PC-3 (cell line): ENCODE results near the gene APOBEC2. TPM values are rescaled to one million over a fixed set of nuclear protein-coding genes. Genes with fewer than 3 reads are reported as not detected.
A peak's percentile ranks its signal among the peaks of the same experiment; 100 is the strongest.

Experiments
- ATAC-seq: fragments of 200-7000 bp; cut with Tn5 transposase; 2 replicates; pipeline ENCODE4 v1.9.1; 2020; ENCODE audit warnings: mild to moderate bottlenecking, moderate library complexity
- BruUV-seq: library from RNA; stranded (reverse); fragments of 400-500 nt; replicated peaks from 2 replicates; lab custom pipeline; 2021; lab: Mats Ljungman, UMichigan
- CTCF ChIA-PET: fragments of 300-600 bp; sonication (Branson Sonifier 250); formaldehyde crosslinking; loops from one replicate; lab custom pipeline; 2022; ENCODE audit warnings: antibody characterized with exemption; lab: Charles Lee
- POLR2A ChIA-PET: fragments of 300-600 bp; sonication (Branson Sonifier 250); formaldehyde crosslinking; loops from one replicate; lab custom pipeline; 2022; ENCODE audit warnings: antibody characterized with exemption; ENCODE audit not compliant: unreplicated experiment; lab: Charles Lee
- DNase-seq: peaks from one replicate; pipeline ENCODE4 v3.0.0-alpha.2; 2015
- H2AFZ ChIP-seq: fragments of 300-600 bp; sonication (generic); 2 replicates; pipeline ENCODE4 v1.6.0; 2016; ENCODE audit warnings: antibody characterized with exemption, low read length
- H3F3A ChIP-seq: fragments of 300-600 bp; sonication (generic); one replicate; pipeline ENCODE4 v1.6.0; 2017; ENCODE audit warnings: antibody characterized with exemption, low read length, control low read depth, mild to moderate bottlenecking; ENCODE audit not compliant: unreplicated experiment
- H3K27ac ChIP-seq: fragments of 300-600 bp; sonication (generic); 2 replicates; pipeline ENCODE4 v1.5.1; 2016; ENCODE audit warnings: mild to moderate bottlenecking, low read length
- H3K27me3 ChIP-seq: fragments of 300-600 bp; sonication (generic); 2 replicates; pipeline ENCODE4 v1.6.1; 2016; ENCODE audit warnings: low read length, mixed read lengths
- H3K36me3 ChIP-seq: fragments of 300-600 bp; sonication (generic); 2 replicates; pipeline ENCODE4 v1.6.1; 2016; ENCODE audit warnings: low read depth, mixed run types, low read length, mixed read lengths
- H3K4me1 ChIP-seq: fragments of 300-600 bp; sonication (generic); 2 replicates; pipeline ENCODE4 v1.5.1; 2016; ENCODE audit warnings: low read length; ENCODE audit not compliant: insufficient read depth
- H3K4me2 ChIP-seq: fragments of 300-600 bp; sonication (generic); 2 replicates; pipeline ENCODE4 v1.6.0; 2016; ENCODE audit warnings: low read length
- H3K4me3 ChIP-seq: fragments of 300-600 bp; sonication (generic); 2 replicates; pipeline ENCODE4 v1.5.1; 2016; ENCODE audit warnings: mild to moderate bottlenecking, low read length, mixed read lengths
- H3K79me2 ChIP-seq: fragments of 300-600 bp; sonication (generic); 2 replicates; pipeline ENCODE4 v1.6.1; 2017; ENCODE audit warnings: low read length, mixed read lengths
- H3K9ac ChIP-seq: fragments of 300-600 bp; sonication (generic); 2 replicates; pipeline ENCODE4 v1.6.0; 2016; ENCODE audit warnings: mild to moderate bottlenecking, low read length
- H3K9me2 ChIP-seq: fragments of 300-600 bp; sonication (generic); replicated peaks from 2 replicates; pipeline ENCODE4 v1.6.1; 2016; ENCODE audit warnings: mixed run types, low read length, mixed read lengths
- H3K9me3 ChIP-seq: fragments of 300-600 bp; sonication (generic); 2 replicates; pipeline ENCODE4 v1.6.1; 2016; ENCODE audit warnings: low read length, mixed read lengths
- H4K20me1 ChIP-seq: fragments of 300-600 bp; sonication (generic); 2 replicates; pipeline ENCODE4 v1.6.1; 2016; ENCODE audit warnings: low read length, mixed read lengths
- CTCF ChIP-seq: fragments of 300-600 bp; sonication (generic); conservative IDR thresholded peaks from 2 replicates; pipeline ENCODE4 v1.5.1; 2017; ENCODE audit warnings: antibody characterized with exemption, low read depth, mild to moderate bottlenecking, low read length
- EZH2 ChIP-seq: fragments of 300-600 bp; sonication (generic); IDR thresholded peaks from one replicate; pipeline ENCODE4 v1.6.1; 2017; ENCODE audit warnings: antibody characterized with exemption, mild to moderate bottlenecking, low read length; ENCODE audit not compliant: unreplicated experiment
- EZH2phosphoT487 ChIP-seq: fragments of 300-600 bp; sonication (generic); IDR thresholded peaks from 2 replicates; pipeline ENCODE4 v1.6.1; 2018; ENCODE audit warnings: mild to moderate bottlenecking, antibody characterized with exemption, low read length, borderline replicate concordance
- intact Hi-C: fragments of 100-400 bp; cut with micrococcal nuclease; formaldehyde crosslinking; loops from 2 replicates; pipeline ENCODE4 v1.9.0; 2023
- total RNA-seq: library from RNA; depleted of rRNA; stranded (reverse); fragments of >200 nt; gene quantifications from 2 replicates; pipeline ENCODE4 v1.2.3, GENCODE V29; 2014

The APOBEC2 gene
- total RNA-seq, 1 experiment from 2014 or later = not detected

GRCh38 chr6:41027799-41028560 is 25.0 kb upstream of the APOBEC2 start:
- DNase-seq = peak; percentile 87
- POLR2A ChIA-PET = interaction anchor here (0.6 to 1.0 kb wide), 3 partner anchors 44 to 230 kb away, joined by 3 to 7 read pairs (median 3); partner anchors contain the start of genes NFYA and OARD1
- H3K27ac ChIP-seq = peak overlapping the region; percentile 31; the same call in 1 of the 2 replicates

GRCh38 chr6:41028561-41029412 is 24.2 kb upstream of the APOBEC2 start:
- peaks cover 20% of the 10 kb centered on the region for H3K4me1 ChIP-seq
- H3K36me3 ChIP-seq = no peaks in the 10 kb centered on the region
- CTCF ChIA-PET = interaction anchor here (1.2 to 1.7 kb wide), 2 partner anchors 32 to 134 kb away, joined by 7 to 13 read pairs; no protein-coding TSS in a partner anchor
- H3F3A ChIP-seq = no peaks in the 10 kb centered on the region
- DNase-seq = peak; percentile 28
- peak overlapping the region; percentile 31; the same call in 1 of the 2 replicates for H3K27ac ChIP-seq
- H3K27me3 ChIP-seq = no peaks in the 10 kb centered on the region
- no peaks in the 10 kb centered on the region for H3K9me3 ChIP-seq
- TSS peak; percentile 46 for BruUV-seq
- H3K9me2 ChIP-seq = no peaks in the 10 kb centered on the region
- ATAC-seq = peak; percentile 56
- POLR2A ChIA-PET = interaction anchor here (0.5 to 1.0 kb wide), 2 partner anchors 44 kb away, joined by 3 read pairs; partner anchors contain the start of genes NFYA and OARD1
- peak overlapping the region; percentile 77 for H3K9ac ChIP-seq
- intact Hi-C loops = loop anchor here (1.0 to 2.0 kb wide), 3 partner anchors 22 to 133 kb away; no protein-coding TSS in a partner anchor
- H4K20me1 ChIP-seq = no peaks in the 10 kb centered on the region
- H2AFZ ChIP-seq = peak overlapping the region; percentile 98
- peak overlapping the region; percentile 69 for H3K4me3 ChIP-seq
- no peak for TF ChIP-seq EZH2phosphoT487
- no peak for TF ChIP-seq EZH2
- TF ChIP-seq CTCF = no peak
- 0 out of 2 replicates have a peak, but pooled peaks cover 5% of the 10 kb centered on the region for H3K79me2 ChIP-seq
- H3K4me2 ChIP-seq = peak overlapping the region; percentile 87

More at GRCh38 chr6:41027799-41028560, 25.0 kb upstream of the APOBEC2 start:
- no peaks in the 10 kb centered on the region for H3K9me3 ChIP-seq
- H3F3A ChIP-seq = no peaks in the 10 kb centered on the region
- peak; percentile 84 for ATAC-seq
- TF ChIP-seq EZH2 (no peak), EZH2phosphoT487 (no peak), CTCF (peak; percentile 98)
- H2AFZ ChIP-seq = peak overlapping the region; percentile 98
- intact Hi-C loops = loop anchor here (1.0 to 2.0 kb wide), 3 partner anchors 22 to 133 kb away; no protein-coding TSS in a partner anchor
- no peaks in the 10 kb centered on the region for H3K36me3 ChIP-seq
- peak overlapping the region; percentile 77 for H3K9ac ChIP-seq
- BruUV-seq = no TSS peak
- peaks cover 28% of the 10 kb centered on the region for H3K4me1 ChIP-seq
- no peaks in the 10 kb centered on the region for H3K9me2 ChIP-seq
- 0 out of 2 replicates have a peak, but pooled peaks cover 5% of the 10 kb centered on the region for H3K79me2 ChIP-seq
- peak overlapping the region; percentile 69 for H3K4me3 ChIP-seq
- H3K27me3 ChIP-seq = no peaks in the 10 kb centered on the region
- H3K4me2 ChIP-seq = peak overlapping the region; percentile 87
- no peaks in the 10 kb centered on the region for H4K20me1 ChIP-seq
- CTCF ChIA-PET = interaction anchor here (0.5 to 1.7 kb wide), 6 partner anchors 31 to 175 kb away, joined by 3 to 13 read pairs (median 5); no protein-coding TSS in a partner anchor
